ENCODE results near the gene GCSH. TPM values are rescaled to one million over a fixed set of nuclear protein-coding genes. Genes with fewer than 3 reads are reported as not detected.
"Not testable (repeated sequence)": the region's sequence is repeated elsewhere in the genome, so short reads cannot be mapped to it uniquely, and the experiment has no call there.

Gene GCSH
- total RNA-seq, 4 donors from 2014 or later: 5.6 to 13.0 (median 8.9) TPM; not detected in 1

GRCh38 chr16:81117436-81117835, 21.2 kb upstream of the GCSH start:
- no peaks in the 10 kb centered on the region for H3K4me1 ChIP-seq
- H3K4me3 ChIP-seq: no peak overlapping the region
- H3K9me3 ChIP-seq: no peaks in the 10 kb centered on the region
- in situ Hi-C loops (cut with MboI; ENCODE audit: low pct_ligation_motif_present in 1 of 4, low pct_unique_long_range_greater_than_20kb in 1 of 4, low sequenced_read_pairs in 3 of 4) (no loop called here), intact Hi-C loops (cut with DNase I; ENCODE audit: low total_unique reads) (no loop called here)
- 14 to 68% methylated on average over 1 to 11 of the region's 11 CpGs for WGBS, 2 donors (ENCODE audit: low coverage in 1 of 2)
- TF ChIP-seq POLR2A (IDR thresholded peaks at IDR 0.05) (no peak), EP300 (IDR thresholded peaks at IDR 0.05; ENCODE audit: low read depth) (no peak), POLR2AphosphoS5 (IDR thresholded peaks at IDR 0.05) (no peak), CTCF (IDR thresholded peaks at IDR 0.05) (no peak)
- H3K27me3 ChIP-seq: no peaks in the 10 kb centered on the region
- H3K36me3 ChIP-seq: no peaks in the 10 kb centered on the region
- no peak for DNase-seq
- H3K27ac ChIP-seq: no peak overlapping the region

GRCh38 chr16:81116285-81116684, 20.1 kb upstream of the GCSH start:
- intact Hi-C loops (cut with DNase I; ENCODE audit: low total_unique reads): no loop called here
- DNase-seq: no peak
- no peaks in the 10 kb centered on the region for H3K4me1 ChIP-seq
- no peak overlapping the region for H3K4me3 ChIP-seq
- no peaks in the 10 kb centered on the region for H3K36me3 ChIP-seq
- H3K27ac ChIP-seq: no peak overlapping the region
- H3K9me3 ChIP-seq: no peaks in the 10 kb centered on the region
- TF ChIP-seq POLR2A (IDR thresholded peaks at IDR 0.05) (no peak), CTCF (IDR thresholded peaks at IDR 0.05) (no peak), EP300 (IDR thresholded peaks at IDR 0.05; ENCODE audit: low read depth) (no peak), POLR2AphosphoS5 (IDR thresholded peaks at IDR 0.05) (no peak)
- in situ Hi-C loops (cut with MboI; ENCODE audit: low pct_ligation_motif_present in 1 of 4, low pct_unique_long_range_greater_than_20kb in 1 of 4, low sequenced_read_pairs in 3 of 4): no loop called here
- WGBS, 2 donors (ENCODE audit: low coverage in 1 of 2): 69 to 88% methylated on average over 3 to 9 of the region's 9 CpGs
- no peaks in the 10 kb centered on the region for H3K27me3 ChIP-seq

GRCh38 chr16:81112453-81112852, 16.3 kb upstream of the GCSH start:
- intact Hi-C loops (cut with DNase I; ENCODE audit: low total_unique reads): no loop called here
- Histone ChIP-seq H3K9me3 (no peaks in the 10 kb centered on the region), H3K27me3 (no peaks in the 10 kb centered on the region), H3K4me3 (no peak overlapping the region), H3K4me1 (no peaks in the 10 kb centered on the region), H3K27ac (no peak overlapping the region), H3K36me3 (no peaks in the 10 kb centered on the region)
- in situ Hi-C loops (cut with MboI; ENCODE audit: low pct_ligation_motif_present in 1 of 4, low pct_unique_long_range_greater_than_20kb in 1 of 4, low sequenced_read_pairs in 3 of 4): no loop called here
- DNase-seq: no peak
- TF ChIP-seq CTCF (IDR thresholded peaks at IDR 0.05) (no peak), EP300 (IDR thresholded peaks at IDR 0.05; ENCODE audit: low read depth) (no peak), POLR2A (IDR thresholded peaks at IDR 0.05) (no peak), POLR2AphosphoS5 (IDR thresholded peaks at IDR 0.05) (no peak)
- 94 to 98% methylated on average over 2 to 4 of the region's 4 CpGs for WGBS, 2 donors (ENCODE audit: low coverage in 1 of 2)

- DNase-seq; intact Hi-C loops (cut with DNase I; ENCODE audit: low total_unique reads); H3K27me3 ChIP-seq; H3K4me3 ChIP-seq; H3K4me1 ChIP-seq; H3K9me3 ChIP-seq; H3K36me3 ChIP-seq; in situ Hi-C loops (cut with MboI; ENCODE audit: low pct_ligation_motif_present in 1 of 4, low pct_unique_long_range_greater_than_20kb in 1 of 4, low sequenced_read_pairs in 3 of 4); H3K27ac ChIP-seq: not testable (repeated sequence)
- 82 to 89% methylated on average over 6 of the region's 6 CpGs for WGBS, 2 donors (ENCODE audit: low coverage in 1 of 2)
Measured at GRCh38 chr16:81109274-81109673, 13.1 kb upstream of the GCSH start.

GRCh38 chr16:81107511-81107910, 11.3 kb upstream of the GCSH start:
- H3K4me1 ChIP-seq: no peaks in the 10 kb centered on the region
- intact Hi-C loops (cut with DNase I; ENCODE audit: low total_unique reads): no loop called here
- TF ChIP-seq CTCF (IDR thresholded peaks at IDR 0.05): no peak
- TF ChIP-seq EP300 (IDR thresholded peaks at IDR 0.05; ENCODE audit: low read depth): no peak
- TF ChIP-seq POLR2AphosphoS5 (IDR thresholded peaks at IDR 0.05): no peak
- no peak for TF ChIP-seq POLR2A (IDR thresholded peaks at IDR 0.05)
- H3K36me3 ChIP-seq: no peaks in the 10 kb centered on the region
- H3K4me3 ChIP-seq: no peak overlapping the region
- H3K27me3 ChIP-seq: no peaks in the 10 kb centered on the region
- 63 to 64% methylated on average over 1 to 11 of the region's 11 CpGs for WGBS, 2 donors (ENCODE audit: low coverage in 1 of 2)
- in situ Hi-C loops (cut with MboI; ENCODE audit: low pct_ligation_motif_present in 1 of 4, low pct_unique_long_range_greater_than_20kb in 1 of 4, low sequenced_read_pairs in 3 of 4): no loop called here
- H3K27ac ChIP-seq: no peak overlapping the region
- no peaks in the 10 kb centered on the region for H3K9me3 ChIP-seq
- DNase-seq: no peak

All from transverse colon (tissue), 4 donors.